HEK293 (cell line): Measurements from ENCODE around the gene TMC6.

Source experiments
- KLF10 ChIP-seq: fragments of 450-650 bp; IDR thresholded peaks from 2 replicates; pipeline ENCODE4 v1.5.1; 2018; ENCODE audit warnings: missing biosample characterization, mild to moderate bottlenecking, missing genetic modification characterization
- KLF8 ChIP-seq: fragments of 450-650 bp; formaldehyde crosslinking; IDR thresholded peaks from 2 replicates; pipeline ENCODE4 v1.5.1; 2016; ENCODE audit warnings: missing biosample characterization, missing genetic modification characterization
- MEIS1 ChIP-seq: sonication (generic); formaldehyde crosslinking; IDR thresholded peaks from 2 replicates; pipeline ENCODE4 v1.8.1; 2022; ENCODE audit warnings: missing genetic modification reagents, mild to moderate bottlenecking, borderline replicate concordance
- YY2 ChIP-seq: fragments of 450-650 bp; formaldehyde crosslinking; IDR thresholded peaks from 2 replicates; pipeline ENCODE4 v1.5.1; 2016; ENCODE audit warnings: missing biosample characterization, missing genetic modification characterization
- ZEB2 ChIP-seq: fragments of 450-650 bp; formaldehyde crosslinking; IDR thresholded peaks from 2 replicates; pipeline ENCODE4 v1.5.1; 2016; ENCODE audit warnings: missing biosample characterization, missing genetic modification characterization
- ZNF274 ChIP-seq, 2 experiments: fragments of 200-500 bp in 1 of 2; fragments of 450-650 bp in 1 of 2; sonication (Bioruptor generic) in 1 of 2; formaldehyde crosslinking in 1 of 2; IDR thresholded peaks; 2 replicates each; pipeline versions ENCODE4 v1.5.1 to v1.6.1; 2014 to 2016; ENCODE audit warnings: borderline replicate concordance in 1 of 2, inconsistent platforms in 1 of 2, low read length in 1 of 2, missing biosample characterization in 1 of 2, missing genetic modification characterization in 1 of 2
- ZNF792 ChIP-seq: fragments of 450-650 bp; formaldehyde crosslinking; IDR thresholded peaks from 2 replicates; pipeline ENCODE4 v1.5.1; 2016; ENCODE audit warnings: missing biosample characterization, missing genetic modification characterization
- TF ChIP-seq, protein P1 (sequence below): fragments of 450-650 bp; formaldehyde crosslinking; IDR thresholded peaks from 2 replicates; pipeline ENCODE4 v1.5.1; 2016; ENCODE audit warnings: missing biosample characterization, missing genetic modification characterization

- TF ChIP-seq KLF10 (tag by site-specific recombination) (no peak), ZNF274 (IDR thresholded peaks at IDR 0.05; ENCODE audit: low read length) (no peak), ZNF274 (tag by site-specific recombination; IDR thresholded peaks at IDR 0.05; ENCODE audit: borderline replicate concordance) (no peak), YY2 (tag by site-specific recombination) (no peak), MEIS1 (CRISPR knock-in tag) (no peak), ZEB2 (no peak), KLF8 (tag by site-specific recombination) (no peak), ZNF792 (tag by site-specific recombination) (no peak)
- TF ChIP-seq, protein P1, sequence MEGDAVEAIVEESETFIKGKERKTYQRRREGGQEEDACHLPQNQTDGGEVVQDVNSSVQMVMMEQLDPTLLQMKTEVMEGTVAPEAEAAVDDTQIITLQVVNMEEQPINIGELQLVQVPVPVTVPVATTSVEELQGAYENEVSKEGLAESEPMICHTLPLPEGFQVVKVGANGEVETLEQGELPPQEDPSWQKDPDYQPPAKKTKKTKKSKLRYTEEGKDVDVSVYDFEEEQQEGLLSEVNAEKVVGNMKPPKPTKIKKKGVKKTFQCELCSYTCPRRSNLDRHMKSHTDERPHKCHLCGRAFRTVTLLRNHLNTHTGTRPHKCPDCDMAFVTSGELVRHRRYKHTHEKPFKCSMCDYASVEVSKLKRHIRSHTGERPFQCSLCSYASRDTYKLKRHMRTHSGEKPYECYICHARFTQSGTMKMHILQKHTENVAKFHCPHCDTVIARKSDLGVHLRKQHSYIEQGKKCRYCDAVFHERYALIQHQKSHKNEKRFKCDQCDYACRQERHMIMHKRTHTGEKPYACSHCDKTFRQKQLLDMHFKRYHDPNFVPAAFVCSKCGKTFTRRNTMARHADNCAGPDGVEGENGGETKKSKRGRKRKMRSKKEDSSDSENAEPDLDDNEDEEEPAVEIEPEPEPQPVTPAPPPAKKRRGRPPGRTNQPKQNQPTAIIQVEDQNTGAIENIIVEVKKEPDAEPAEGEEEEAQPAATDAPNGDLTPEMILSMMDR (tag by site-specific recombination), result no peak
Observed at GRCh38 chr17:78147315-78147998, 18.9 kb upstream of the TMC6 start.
